22Rv1 (cell line): ENCODE results near the gene LSMEM2.

ENCODE experiments used
- H3K27ac ChIP-seq: fragments of 450-650 bp; 2 replicates; pipeline ENCODE4 v1.5.1; 2017
- CTCF ChIP-seq: fragments of 450-650 bp; IDR thresholded peaks from 2 replicates; pipeline ENCODE4 v1.5.1; 2017; ENCODE audit warnings: mild to moderate bottlenecking
- ZFX ChIP-seq: fragments of 450-650 bp; IDR thresholded peaks from 2 replicates; pipeline ENCODE4 v1.6.1; 2017; ENCODE audit warnings: antibody characterized with exemption, borderline replicate concordance

LSMEM2 gene

GRCh38 chr3:50294089-50294488 is 15.2 kb downstream of the LSMEM2 start:
- no peak overlapping the region for H3K27ac ChIP-seq
- TF ChIP-seq ZFX (no peak), CTCF (no peak)

GRCh38 chr3:50294492-50295403 is 15.9 kb downstream of the LSMEM2 start:
- no peak for TF ChIP-seq ZFX
- no peak overlapping the region for H3K27ac ChIP-seq

- no peak for TF ChIP-seq CTCF
- no peak for TF ChIP-seq ZFX
Observed at GRCh38 chr3:50295553-50296431, 16.9 kb downstream of the LSMEM2 start.

GRCh38 chr3:50296721-50297383 is 18.0 kb downstream of the LSMEM2 start:
- TF ChIP-seq CTCF (no peak), ZFX (no peak)

More at GRCh38 chr3:50295553-50296431, 16.9 kb downstream of the LSMEM2 start:
- no peak overlapping the region for H3K27ac ChIP-seq

GRCh38 chr3:50297384-50297775 is 18.5 kb downstream of the LSMEM2 start:
- TF ChIP-seq CTCF (no peak), ZFX (no peak)
- no peak overlapping the region for H3K27ac ChIP-seq

More at GRCh38 chr3:50296721-50297383, 18.0 kb downstream of the LSMEM2 start:
- H3K27ac ChIP-seq = no peak overlapping the region

- peak overlapping the region; percentile 96 for H3K27ac ChIP-seq
- TF ChIP-seq CTCF (no peak), ZFX (no peak)
Observed at GRCh38 chr3:50297896-50298725, 19.2 kb downstream of the LSMEM2 start.
